ENCODE data around the gene NEDD9.

The NEDD9 gene

DNA sequence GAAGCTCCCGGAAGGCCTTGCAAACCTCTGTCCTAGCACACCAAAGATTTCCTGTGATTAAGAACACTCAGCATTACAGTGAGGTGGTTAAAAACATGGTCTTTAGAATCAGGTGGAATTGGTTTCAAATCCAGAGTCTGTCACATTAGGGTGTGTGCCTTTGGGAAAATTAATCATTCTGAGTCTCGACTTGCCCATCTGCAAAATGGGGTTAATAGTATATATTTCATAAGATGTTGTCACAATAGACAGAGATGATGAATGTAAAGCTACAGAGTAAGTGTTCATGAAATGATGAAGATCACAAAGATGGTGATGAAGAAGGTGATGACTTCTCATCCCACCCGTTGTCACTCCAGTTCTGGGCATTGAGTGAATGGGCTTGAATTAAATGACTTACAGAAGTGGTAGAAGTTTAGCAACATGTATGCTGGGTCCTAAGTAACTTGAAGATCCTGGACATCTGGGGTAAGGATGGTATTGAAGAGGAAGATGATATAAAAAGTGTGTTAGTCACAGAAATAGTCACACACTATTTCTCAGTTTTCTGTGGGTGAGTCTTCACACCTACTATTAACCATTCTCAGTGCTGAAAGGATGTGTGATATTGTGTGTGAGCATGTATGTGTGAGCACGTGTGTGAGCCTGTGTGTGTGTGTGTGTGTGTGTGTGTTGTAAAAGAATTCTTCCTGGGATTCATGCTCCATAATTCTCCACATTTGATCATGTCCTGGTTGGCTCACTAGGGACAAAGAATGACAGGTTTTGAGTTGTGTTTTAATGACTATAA is 28.0 kb upstream of the NEDD9 start:
- DNase-seq = no peak

DNA sequence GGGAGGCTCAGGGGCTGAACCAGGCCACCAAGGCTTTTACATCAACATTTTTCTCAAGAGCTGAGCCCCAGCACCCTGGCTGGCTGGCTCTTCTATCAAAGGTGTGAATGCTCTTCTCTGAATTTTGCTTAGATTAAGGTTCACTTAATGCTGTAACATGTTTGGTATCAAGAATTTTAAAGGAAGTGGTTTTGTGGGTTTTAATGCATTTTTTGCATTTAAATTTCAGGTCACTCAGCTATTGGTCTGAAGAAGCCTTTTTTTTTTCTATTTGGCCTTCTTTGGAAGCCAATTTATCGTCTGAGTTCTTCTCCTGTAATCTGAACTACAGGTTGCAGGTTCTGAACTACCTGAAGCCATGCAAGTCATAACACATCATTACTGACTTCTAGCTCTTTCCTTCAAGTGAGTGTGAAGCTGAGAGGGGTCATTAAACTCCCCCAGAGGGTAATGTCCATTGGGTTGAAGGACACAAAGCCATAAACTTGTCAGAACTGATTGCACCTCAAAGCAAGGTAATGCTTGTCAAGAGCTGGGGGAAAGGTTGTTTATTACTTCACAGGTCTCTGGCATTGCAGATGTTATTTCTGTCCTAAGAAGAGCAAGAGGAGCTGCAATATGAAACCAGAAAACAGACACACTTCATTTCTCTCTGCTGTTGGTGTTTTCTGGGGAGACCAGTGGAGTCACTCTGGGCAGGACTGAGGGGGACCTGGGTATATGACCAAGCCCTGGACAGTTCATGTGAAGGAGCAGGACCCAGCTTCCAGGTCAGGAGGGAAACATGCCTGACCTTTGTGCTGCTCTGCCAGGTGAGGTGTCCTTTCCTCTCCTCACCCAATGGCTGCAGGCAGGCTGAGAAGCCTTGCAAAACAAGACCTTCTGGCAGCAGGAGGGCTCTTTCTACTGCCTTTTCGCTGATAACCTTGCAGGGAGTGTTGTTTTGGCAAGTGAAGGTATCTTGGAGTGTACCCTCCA is 26.1 kb upstream of the NEDD9 start:
- no peak for DNase-seq

DNA sequence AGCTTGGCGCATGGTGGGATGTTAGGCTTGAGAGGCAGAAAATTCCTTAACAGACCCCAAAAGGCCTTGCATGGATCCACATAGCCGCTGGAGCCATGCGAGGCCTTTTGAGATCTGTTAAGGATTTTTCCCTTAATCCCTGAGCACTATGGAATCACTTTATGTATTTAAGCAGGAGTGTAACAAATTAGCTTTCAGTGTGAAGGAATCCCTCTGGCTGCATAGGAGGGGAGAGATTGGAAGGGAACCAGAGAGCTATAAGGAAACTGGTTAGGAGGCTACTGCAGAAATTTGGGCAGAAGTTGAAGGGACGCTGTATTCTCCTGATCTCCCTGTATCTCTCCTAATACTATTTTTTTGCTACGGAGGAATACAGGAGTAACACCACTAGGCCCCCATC is 23.1 kb upstream of the NEDD9 start:
- no peak for DNase-seq

DNA sequence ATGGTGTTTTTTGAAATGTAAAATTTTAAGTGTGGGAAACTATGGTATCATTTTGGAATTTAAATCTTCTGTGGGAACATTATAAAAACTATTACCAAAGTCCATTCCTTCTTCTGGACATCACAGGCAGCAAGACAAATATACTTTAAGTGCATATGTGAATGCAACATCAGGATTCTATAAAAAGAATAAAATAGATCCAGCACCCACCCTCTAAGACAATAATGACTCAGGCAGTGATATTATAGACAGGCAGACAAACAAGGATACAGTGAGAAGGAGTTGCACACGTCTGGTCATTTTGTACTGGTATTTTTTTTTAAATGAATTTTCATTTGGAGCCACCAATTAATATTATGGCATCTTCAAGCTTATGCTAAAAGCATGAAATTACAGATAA is 21.1 kb upstream of the NEDD9 start:
- no peak for DNase-seq

DNA sequence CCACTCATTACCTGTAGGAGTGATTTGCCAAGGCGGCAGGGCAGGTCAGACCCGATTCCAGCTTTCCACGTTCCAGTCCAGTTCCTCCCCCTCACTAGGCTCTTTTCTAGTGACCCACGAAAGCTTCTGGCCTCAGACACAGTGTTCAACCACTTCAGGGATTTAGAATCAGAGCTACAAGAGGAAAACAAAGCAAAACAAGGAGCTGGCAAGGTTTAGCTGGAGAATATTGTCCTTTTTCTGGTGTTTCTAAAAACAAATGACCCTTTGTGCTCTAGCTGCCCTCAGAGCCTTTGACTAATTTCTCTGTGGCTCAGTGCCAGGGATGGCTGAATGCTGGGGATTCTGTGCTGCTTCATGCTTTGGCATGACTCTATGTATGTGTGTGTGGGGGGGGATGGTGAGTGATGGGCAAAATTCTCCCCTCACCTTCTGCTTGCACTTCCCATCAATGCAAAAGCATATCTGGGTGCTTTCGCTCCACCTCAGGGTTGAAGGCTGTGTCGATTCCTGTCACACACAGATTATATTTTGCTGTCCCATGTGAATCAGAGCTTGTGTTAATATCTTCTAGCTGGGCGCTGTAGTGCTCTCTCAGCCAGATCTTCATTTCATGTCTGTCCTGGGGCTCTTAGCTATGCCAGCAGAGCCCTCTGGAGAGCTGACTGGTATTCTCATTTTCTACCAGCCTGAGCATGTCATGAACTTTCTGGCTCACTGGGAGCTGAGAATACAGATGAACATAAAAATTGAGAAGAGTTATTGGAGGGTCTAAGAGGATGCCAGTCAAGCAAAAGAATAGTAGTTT is 19.3 kb upstream of the NEDD9 start:
- no peak for DNase-seq

DNA sequence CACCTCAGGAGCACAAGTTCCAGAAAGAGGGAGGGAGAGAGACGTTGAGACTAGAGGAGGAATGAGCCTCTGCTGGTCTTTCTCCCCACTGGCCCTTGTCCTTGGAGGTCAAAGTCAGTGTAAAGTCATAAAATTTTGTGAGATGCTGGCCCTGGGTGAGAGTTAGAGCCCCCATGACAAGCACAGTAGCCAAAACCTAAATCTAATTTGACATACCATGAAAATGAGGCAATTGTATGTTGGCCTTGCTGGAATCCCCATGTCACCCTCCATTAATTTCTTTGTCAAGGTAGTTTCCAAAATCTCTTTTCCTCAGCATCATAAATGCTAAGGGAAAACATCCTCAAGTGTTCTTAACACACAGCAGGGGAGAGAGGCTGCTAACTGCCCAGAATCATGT is 17.6 kb upstream of the NEDD9 start:
- DNase-seq = no peak

DNA sequence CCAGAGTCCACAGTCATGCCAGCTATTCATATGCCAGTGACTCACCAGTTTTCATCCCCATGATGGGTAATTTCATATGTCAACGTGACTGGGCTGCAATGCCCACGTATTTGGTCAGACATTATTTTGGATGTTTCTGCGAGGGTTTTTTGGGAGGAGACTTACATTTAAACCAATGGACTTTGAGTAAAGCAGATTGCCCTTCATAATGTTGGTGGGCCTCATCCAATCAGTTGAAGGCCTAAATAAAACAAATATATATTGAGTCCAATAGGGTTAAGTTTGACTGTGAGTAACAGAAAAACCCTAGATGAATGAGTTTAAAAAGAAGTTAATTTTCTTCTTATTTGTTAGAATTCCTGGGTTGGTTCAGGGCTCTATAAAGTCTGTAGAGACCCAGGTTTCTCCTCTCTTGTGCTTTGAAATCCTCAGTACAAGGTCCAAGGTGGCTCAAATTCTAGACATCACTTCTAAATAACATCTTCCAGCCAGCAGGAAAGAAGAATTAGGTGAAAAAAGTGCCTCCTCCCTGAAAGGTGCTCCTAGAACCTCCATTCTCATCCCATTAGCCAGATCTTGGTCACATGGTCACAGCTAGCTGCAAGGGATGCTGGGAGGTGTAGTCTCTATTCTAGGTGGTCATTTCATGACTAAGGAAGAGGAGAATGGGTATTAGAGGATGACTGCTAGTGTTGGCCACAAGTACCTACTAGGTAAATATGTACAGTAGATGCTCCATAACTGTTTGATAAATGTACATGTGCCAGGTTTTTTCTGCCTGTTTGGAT is 16.7 kb upstream of the NEDD9 start:
- no peak for DNase-seq

DNA sequence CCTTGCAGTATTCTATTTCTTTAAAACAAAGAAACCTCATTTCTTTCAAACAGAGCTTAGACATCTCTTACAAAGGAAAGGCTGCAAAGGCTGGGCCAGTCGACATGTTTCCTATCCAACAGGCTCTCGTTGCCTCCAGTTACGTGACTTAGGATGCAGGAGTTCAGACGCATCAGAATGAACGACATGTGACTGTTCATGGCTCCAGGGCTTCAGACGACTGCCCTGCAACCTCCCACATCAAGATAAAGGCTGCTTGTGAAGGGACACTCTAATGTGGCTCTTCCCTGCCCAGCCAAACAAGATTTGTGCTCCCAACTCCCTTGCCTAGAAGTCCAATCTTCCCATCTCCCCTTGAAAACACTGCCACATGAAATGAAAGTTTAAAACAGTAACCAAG is 14.3 kb upstream of the NEDD9 start:
- no peak for DNase-seq

DNA sequence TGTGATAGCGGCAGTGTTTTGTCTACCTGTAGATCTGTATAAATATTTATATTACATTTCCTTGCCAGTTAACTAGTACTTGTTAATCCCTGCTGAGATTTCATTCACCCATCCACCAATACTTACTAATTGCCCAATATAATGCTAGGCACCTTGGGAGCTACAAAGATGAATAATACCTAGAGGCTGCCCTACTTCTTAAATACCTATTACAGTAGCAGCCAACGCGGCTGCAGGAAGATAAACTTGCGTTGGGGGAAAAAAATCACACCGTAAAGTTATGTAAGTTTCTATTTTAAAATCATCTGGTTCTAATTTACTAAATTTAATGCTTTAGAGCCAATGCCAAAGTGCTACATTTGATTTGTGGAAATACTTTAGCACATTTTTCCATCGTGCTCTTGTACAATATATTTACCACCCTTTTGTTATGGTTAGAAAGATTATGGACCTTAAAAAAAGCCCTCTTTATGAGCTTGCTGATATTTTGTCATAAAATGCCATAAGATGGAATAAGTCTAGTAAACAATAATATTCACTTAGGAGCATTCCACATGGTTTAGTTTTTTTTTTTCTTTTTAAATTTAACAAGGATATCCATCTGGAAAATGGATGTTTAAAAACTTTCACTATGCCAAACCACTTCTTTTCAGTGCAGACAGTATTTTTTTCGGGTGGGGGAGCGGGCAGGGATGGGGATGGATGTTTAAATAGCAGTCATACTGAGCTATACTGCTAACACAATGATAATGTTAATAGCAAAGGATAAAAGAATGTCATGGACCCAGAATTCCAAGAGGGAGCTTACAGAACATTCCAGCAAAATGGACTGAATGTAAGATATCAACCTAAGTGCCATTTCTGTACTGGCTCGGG is 13.2 kb upstream of the NEDD9 start:
- no peak for DNase-seq

DNA sequence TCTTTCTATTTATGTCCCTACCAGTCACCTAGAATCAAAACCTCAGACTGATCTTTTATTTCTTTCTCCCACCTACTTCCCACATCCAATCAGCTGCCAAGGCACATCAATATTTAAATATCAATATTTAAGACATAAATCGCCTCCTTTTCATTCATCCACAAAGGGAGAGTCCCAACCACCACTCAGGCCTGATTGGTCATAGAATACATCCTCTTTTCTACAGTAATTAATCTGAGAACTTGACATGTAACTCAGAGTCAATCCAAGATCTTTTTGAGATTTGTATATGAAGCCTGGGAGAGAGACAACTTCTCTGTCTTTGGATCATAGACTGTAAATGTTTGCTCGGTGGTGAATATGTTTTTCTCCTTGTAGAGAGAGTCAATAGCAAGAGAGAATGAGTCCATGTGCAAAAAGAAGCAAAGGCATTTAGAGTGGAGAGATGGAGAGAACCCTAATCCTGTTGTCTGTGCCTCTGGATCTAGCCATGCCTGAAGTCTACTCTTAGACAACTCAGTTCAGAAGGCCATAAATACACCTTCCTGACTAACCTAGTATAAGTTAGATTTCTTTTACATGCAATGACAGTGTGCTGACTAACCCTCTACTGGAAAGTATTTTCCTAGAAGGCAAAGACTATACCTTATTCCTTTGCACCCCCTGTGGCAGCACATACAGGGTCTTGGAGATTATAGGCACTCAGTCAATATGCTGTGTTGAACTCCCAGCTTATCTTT is 12.1 kb upstream of the NEDD9 start:
- DNase-seq = no peak

DNA sequence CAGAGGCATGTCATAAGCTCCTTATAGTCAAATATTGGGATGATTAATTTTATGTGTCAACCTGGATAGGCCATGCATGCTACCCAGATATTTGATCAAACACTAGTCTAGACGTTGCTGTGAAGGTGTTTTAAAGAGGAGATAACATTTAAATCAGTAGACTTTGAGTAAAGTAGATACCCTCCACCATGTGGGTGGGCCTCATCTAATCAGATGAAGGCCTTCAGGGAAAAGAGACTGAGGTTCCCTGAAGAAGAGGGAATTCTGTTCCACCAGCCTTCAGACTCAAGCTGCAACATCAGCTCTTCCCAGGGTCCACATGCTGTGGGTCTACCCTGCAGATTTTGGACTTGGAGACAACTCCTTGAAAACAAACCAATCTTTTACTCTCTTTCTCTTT is 11.4 kb upstream of the NEDD9 start:
- no peak for DNase-seq

DNA sequence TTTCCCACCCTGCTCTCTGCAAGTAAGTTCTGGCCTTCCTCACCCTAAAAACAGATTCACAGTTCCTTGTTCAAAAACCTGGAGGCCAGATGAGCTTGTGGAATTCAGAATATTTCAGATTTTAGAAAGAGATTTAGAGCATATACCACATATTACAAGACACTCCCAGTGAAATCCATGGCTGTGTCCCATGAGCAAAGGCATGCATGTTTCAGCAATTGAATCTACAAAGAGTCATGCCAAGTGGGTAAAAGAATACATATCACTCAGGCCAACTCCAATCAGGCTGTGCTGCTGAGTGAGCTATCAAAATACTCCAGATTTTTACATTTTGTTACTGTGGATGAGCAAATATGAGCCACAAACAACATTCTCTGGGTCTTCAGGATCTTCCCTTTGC is 10.2 kb upstream of the NEDD9 start:
- no peak for DNase-seq

DNA sequence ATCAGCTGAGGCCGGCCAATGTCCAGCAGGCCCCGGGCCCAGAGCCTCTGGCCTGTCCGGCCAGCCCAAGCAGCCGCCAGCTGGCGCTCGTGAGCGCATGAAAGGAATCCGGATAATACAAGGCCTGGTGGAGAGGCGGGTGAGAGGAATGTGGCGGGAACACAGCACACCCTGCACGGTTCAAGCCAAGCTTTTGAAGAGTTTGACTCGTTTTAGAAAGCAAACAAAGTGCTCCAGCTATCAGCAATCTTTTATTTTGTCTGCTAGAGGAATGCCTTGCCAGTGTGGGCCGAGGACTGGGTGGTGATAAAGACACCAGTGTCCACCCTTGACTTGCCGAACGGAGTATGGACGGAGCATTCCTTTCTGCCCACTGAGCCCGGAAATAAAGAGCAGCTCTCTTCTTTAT is 9.3 kb upstream of the NEDD9 start:
- no peak for DNase-seq

DNA sequence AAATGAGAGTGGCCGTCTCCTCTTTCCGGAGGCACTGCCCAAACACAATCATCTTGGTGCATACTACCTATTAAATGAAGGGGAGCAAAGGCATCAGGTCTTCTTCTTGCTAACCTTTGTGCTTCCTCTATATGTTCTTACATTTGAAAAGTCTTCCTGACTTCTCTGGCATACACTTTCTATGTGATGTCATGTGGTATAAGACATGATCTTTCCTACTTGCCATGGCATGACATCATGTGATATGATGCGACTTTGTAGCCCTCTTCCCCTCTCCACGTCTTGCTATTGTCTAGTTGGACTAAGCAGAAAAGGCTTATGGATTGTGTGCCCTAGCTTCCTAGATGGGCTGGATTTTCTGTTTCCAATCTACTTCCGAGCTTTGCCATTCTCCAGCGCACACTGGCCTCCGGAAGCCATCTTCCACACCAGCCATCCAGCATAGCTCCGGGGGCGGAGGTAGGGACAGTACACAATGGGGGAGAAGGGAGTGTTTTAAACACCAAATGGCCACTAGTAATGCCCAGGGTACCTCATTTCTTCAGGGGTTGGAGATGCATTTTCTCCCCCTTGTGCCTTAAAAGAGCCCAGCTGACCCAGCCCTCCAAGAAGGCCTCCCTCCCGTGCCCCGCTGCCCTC is 8.8 kb upstream of the NEDD9 start:
- DNase-seq = no peak

DNA sequence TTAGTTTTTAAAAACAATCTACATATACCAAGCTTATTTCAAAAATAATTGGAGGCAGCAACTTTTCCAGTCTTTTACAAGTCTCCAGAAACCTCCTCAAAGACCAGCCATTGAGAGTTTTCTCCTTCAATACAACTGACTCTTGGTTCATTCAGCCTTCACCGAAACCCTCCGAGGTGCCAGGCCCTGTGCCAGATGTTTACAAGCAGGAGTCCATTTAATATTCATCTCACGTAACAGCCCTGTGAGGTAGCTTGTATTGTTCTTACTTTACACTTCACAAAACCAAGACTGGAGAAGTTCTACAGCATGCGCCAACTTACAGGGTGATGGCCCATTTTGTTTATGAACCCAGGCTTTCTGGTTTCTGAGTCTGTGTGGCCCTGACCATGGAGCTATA is 5.5 kb upstream of the NEDD9 start:
- no peak for DNase-seq

DNA sequence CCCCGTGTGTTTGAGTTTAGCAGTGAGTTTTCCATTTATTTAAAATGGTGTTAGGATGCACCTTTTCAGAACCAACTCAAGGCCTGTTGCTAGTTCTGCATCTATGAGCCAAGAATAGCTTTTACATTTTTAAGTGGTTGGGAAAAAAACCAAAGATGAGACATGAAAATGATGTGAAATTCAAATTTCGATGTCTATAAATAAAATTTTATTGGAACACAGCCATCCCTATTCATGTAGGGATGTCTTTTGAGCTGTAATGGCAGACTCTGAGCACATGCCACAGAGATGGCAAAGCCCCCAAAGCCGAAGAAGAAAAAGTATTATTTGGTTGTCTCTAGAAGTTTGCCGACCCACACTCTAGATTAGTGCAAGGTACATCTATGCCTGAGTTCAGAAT is 5.0 kb upstream of the NEDD9 start:
- no peak for DNase-seq

DNA sequence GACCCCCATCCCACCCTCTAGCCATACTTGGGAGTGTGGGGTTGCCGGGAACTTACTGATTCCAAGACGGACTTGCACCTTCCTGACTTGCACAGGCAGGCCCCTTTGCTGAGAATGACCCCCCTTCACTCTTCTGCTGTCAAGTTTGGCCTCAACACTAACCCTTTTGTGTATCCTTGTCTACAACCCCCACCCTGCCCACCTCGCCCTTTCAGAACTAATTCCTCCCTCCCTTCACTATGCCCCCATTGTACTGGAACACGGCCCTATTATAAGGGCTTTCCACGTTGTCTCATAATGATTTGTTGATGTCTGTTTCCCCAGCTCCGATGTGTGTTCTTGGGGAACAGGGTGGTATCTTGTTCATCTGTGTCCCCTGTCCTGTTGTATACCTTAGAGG is 4.4 kb upstream of the NEDD9 start:
- DNase-seq = no peak

DNA sequence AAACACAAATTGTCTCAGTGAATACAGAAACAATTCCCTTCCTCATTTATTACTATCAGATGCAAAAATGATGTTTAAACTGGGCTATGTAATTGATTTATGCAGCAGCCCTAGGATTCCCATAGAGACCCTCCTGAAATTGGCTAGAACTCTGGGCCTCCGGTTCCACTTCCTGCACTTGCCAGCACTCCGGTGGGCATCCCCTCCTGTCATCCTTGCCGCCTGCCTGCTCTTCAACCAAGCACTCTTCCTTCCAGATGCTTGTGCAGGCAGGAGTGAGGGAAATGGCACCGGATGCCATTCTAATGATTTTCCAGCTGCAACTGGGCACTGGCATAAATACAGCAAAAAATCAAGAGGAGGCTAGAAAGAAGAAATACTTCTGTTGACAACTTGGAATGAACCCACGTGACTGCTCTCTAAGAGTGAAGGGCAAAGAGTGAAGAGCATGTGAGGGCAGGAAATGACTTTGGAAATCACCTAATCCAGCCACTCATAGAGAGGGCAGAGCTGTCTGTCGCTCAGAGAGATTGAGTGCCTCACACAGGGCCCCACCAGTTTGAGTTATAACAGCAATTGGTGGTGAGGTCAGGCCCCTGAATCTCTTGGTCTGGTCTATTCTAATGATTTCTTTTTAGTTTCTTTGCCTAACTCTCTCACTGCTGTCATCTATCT is 3.7 kb upstream of the NEDD9 start:
- no peak for DNase-seq

DNA sequence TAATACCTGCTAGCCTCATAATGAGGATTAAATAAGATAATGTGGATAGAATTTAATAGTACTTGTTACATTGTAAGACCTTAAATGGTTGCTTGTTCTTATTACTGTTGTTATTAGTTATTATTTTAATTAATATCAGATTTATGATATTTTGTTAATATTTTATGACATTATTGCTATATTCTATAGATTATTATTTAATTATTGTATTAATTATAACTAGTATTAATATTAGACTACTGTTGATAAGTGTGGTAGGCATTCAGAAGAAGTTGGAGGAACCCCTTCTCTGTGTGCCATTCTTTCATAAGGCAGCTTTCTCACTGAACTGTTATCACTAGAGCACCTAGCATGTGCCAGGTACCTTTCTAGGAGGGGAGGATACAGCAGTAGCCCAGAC is 2.6 kb upstream of the NEDD9 start:
- no peak for DNase-seq

Measured in activated gamma-delta T cell (primary cell).